ENCODE data around the gene CDH15.
"Not testable (repeated sequence)": the region's sequence is repeated elsewhere in the genome, so short reads cannot be mapped to it uniquely, and the experiment has no call there.

Gene CDH15

GRCh38 chr16:89155851-89156739, 15.5 kb upstream of the CDH15 start:
- no peak for DNase-seq (ENCODE audit: low read depth)

- DNase-seq (ENCODE audit: low read depth), result no peak
Measured at GRCh38 chr16:89156740-89157645, 14.6 kb upstream of the CDH15 start.

- no peak for DNase-seq (ENCODE audit: low read depth)
Measured at GRCh38 chr16:89157778-89158177, 13.8 kb upstream of the CDH15 start.

GRCh38 chr16:89159066-89159849, 12.3 kb upstream of the CDH15 start:
- DNase-seq (ENCODE audit: low read depth), result no peak

GRCh38 chr16:89159850-89160354, 11.6 kb upstream of the CDH15 start:
- DNase-seq (ENCODE audit: low read depth), result no peak

GRCh38 chr16:89160977-89161701, 10.4 kb upstream of the CDH15 start:
- no peak for DNase-seq (ENCODE audit: low read depth)

- no peak for DNase-seq (ENCODE audit: low read depth)
Measured at GRCh38 chr16:89161763-89162713, 9.5 kb upstream of the CDH15 start.

GRCh38 chr16:89163297-89163696, 8.3 kb upstream of the CDH15 start:
- no peak for DNase-seq (ENCODE audit: low read depth)

GRCh38 chr16:89164436-89164835, 7.1 kb upstream of the CDH15 start:
- no peak for DNase-seq (ENCODE audit: low read depth)

GRCh38 chr16:89164847-89165680, 6.5 kb upstream of the CDH15 start:
- DNase-seq (ENCODE audit: low read depth), result no peak

- not testable (repeated sequence) for DNase-seq (ENCODE audit: low read depth)
Measured at GRCh38 chr16:89165681-89165979, 5.9 kb upstream of the CDH15 start.

- no peak for DNase-seq (ENCODE audit: low read depth)
Measured at GRCh38 chr16:89166696-89167424, 4.7 kb upstream of the CDH15 start.

- peak; percentile 76 for DNase-seq (ENCODE audit: low read depth)
Measured at GRCh38 chr16:89167425-89167941, 4.1 kb upstream of the CDH15 start.

GRCh38 chr16:89168381-89169189, 3.0 kb upstream of the CDH15 start:
- DNase-seq (ENCODE audit: low read depth), result no peak

GRCh38 chr16:89169778-89170177, 1.8 kb upstream of the CDH15 start:
- DNase-seq (ENCODE audit: low read depth), result no peak

- no peak for DNase-seq (ENCODE audit: low read depth)
Measured at GRCh38 chr16:89170346-89171215, 967 bp upstream of the CDH15 start.

- DNase-seq (ENCODE audit: low read depth), result no peak
Measured at GRCh38 chr16:89172171-89172527, 601 bp downstream of the CDH15 start.

All from T follicular helper cell (primary cell).